Stomach smooth muscle (tissue), 2 donors: ENCODE measurements around the gene TMEFF1.

Experiments
- H3K27ac ChIP-seq: one replicate; pipeline ENCODE4 v1.7.0; 2013; ENCODE audit warnings: mild to moderate bottlenecking, low read length, inconsistent platforms
- H3K27me3 ChIP-seq, 2 donors: one replicate each; pipeline ENCODE4 v1.7.0; 2013; ENCODE audit warnings: low read length in 2 of 2; ENCODE audit not compliant: insufficient read depth in 2 of 2, control insufficient read depth in 1 of 2
- H3K36me3 ChIP-seq, 2 donors: one replicate each; pipeline ENCODE4 v1.7.0; 2013; ENCODE audit warnings: low read length in 2 of 2; ENCODE audit not compliant: control insufficient read depth in 2 of 2, insufficient read depth in 2 of 2
- H3K4me1 ChIP-seq: one replicate; pipeline ENCODE4 v1.7.0; 2013; ENCODE audit warnings: low read length; ENCODE audit not compliant: control insufficient read depth, insufficient read depth
- H3K4me3 ChIP-seq, 2 donors: one replicate each; pipeline ENCODE4 v1.7.0; 2013; ENCODE audit warnings: low read length in 2 of 2
- H3K9ac ChIP-seq, 2 donors: one replicate each; pipeline ENCODE4 v1.7.0; 2013; ENCODE audit warnings: low read length in 2 of 2, mild to moderate bottlenecking in 1 of 2
- H3K9me3 ChIP-seq, 2 donors: one replicate each; pipeline ENCODE4 v1.7.0; 2013; ENCODE audit warnings: low read length in 2 of 2; ENCODE audit not compliant: control insufficient read depth in 2 of 2
- donor health status: healthy.
- donor health status: Pancreatic carcinoma.

Gene TMEFF1

DNA sequence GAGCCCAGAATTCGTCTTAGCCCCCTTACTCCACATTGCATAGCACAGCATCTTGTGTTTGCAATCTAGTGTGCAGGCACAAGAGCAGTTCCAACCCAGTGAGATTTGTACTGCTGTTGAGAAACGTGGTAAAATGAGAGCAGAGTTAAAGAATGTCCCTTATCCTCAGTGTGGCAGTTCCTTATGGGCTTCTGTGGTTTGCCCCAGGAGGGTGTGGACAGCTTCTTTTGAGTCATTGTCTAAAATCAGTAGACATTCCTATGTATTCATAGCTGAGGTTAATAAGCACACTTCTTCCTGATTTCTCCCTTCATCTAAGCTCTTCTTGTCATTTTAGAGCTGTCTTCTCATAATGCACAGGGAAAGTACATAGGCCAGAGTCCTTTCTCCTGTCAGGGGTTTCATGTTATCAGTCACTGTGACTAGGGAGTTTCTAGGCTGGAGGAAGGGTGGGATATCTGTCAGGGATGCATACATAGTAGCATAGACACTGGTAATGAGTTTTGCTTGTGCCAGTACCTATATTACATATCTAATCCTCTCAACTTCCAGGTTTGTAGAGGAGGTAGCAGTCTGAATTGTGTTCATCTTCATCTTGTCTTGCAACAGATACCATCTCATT is 102.9 kb downstream of the TMEFF1 start:
- Histone ChIP-seq H3K9ac (no peak overlapping the region), H3K4me3 (no peak overlapping the region), H3K27me3 (no peaks in the 10 kb centered on the region), H3K27ac (no peak overlapping the region), H3K4me1 (no peaks in the 10 kb centered on the region), H3K9me3 (no peaks in the 10 kb centered on the region), H3K36me3 (no peaks in the 10 kb centered on the region)

DNA sequence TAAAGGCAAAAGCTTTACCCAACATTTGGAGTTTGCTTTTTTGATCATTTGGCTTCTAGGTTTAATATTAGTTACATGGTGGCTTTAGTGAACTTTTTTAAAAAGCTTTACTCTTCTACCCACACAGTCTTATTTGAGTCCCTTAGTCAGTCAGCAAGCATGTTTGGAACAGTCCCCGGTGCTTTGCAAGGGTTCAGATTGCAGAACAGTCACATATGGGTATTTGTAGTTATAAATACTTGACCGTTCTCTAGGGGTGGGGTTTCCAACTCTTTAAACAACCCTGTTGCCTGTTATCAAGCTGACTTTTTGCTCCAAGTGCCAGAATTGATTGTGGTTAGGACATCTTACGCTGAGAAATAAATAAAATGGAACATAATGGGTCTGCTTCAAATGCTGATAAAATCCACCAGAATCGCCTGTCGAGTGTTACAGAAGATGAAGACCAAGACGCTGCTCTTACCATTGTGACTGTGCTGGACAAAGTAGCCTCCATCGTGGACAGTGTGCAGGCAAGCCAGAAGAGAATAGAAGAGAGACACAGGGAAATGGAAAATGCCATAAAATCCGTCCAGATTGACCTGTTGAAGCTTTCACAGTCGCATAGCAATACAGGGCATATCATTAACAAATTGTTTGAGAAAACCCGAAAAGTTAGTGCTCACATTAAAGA is 105.0 kb downstream of the TMEFF1 start, which contains the start of gene CAVIN4:
CAVIN4 (plus strand) TSS at position 304 of the 673 bp plus-strand sequence; CDS start at position 369, 65 bp downstream.
- Histone ChIP-seq H3K27ac (no peak within 1 kb of the TSS), H3K9ac (no peak within 1 kb of the TSS), H3K36me3 (no peaks in the 10 kb centered on the region), H3K27me3 (no peaks in the 10 kb centered on the region), H3K9me3 (no peaks in the 10 kb centered on the region), H3K4me3 (no peak within 1 kb of the TSS), H3K4me1 (no peaks in the 10 kb centered on the region)

DNA sequence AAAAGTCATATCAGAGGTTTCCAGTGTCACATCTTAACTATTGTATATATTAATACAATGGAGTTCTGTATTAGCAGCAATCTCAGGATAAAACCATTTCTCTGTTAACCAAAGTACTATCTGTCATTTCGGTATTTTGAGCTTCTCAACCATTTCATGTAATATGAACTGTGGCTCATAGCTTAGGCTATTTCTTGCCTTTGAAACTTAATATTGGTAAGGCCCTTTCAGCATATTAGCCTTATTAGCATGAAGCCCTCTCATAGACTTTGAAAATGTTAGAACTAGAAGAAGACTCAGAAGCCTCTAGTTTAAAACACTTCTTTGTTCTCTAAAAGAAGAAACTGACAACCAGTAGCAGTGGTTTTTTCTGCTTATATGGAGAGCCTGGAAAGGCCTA is 105.7 kb downstream of the TMEFF1 start:
- Histone ChIP-seq H3K36me3 (no peaks in the 10 kb centered on the region), H3K4me3 (no peak overlapping the region), H3K9me3 (no peaks in the 10 kb centered on the region), H3K4me1 (no peaks in the 10 kb centered on the region), H3K27ac (no peak overlapping the region), H3K27me3 (no peaks in the 10 kb centered on the region), H3K9ac (no peak overlapping the region)

DNA sequence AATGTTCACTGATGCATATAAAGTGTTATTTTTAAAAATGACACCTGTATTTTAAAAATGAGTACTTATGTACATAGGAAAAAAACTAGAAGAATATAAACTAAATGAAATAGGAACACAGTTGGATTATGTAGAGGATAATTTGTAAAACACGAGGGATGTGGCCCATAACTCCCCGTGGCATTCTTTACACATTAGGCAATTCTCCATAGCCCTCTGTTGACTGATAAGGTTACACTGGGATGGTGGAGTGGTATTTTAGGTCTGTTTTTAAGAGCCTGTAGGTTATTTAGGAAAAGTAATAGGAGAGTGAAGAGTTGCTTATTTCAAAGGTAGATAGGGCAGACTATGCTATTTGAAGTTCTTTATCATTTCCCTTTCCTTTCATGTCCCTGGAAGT is 106.7 kb downstream of the TMEFF1 start:
- Histone ChIP-seq H3K27ac (no peak overlapping the region), H3K4me3 (no peak overlapping the region), H3K9ac (no peak overlapping the region), H3K9me3 (no peaks in the 10 kb centered on the region), H3K4me1 (no peaks in the 10 kb centered on the region), H3K27me3 (no peaks in the 10 kb centered on the region), H3K36me3 (no peaks in the 10 kb centered on the region)

DNA sequence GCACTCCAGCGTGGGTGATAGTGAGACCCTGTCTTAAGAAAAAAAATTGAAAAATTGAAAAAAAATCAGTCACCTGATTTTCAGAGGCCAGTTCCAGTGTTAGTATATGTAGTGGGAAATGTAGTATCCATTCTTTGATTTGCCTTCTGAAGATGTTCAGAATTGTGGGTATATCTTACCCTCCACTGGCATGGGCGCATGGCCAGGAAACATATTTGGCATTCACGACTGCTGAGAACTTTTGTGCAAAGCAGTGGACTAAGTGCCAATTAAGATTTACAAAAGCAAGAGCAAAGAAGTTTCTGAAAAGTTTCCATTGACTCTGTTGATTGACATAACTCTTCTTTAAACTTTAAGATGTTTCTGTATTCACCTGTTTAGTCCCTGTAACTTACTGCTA is 107.3 kb downstream of the TMEFF1 start:
- no peak overlapping the region for H3K4me3 ChIP-seq
- H3K27ac ChIP-seq: no peak overlapping the region
- no peaks in the 10 kb centered on the region for H3K9me3 ChIP-seq
- H3K36me3 ChIP-seq: no peaks in the 10 kb centered on the region
- no peaks in the 10 kb centered on the region for H3K4me1 ChIP-seq
- H3K9ac ChIP-seq: no peak overlapping the region
- H3K27me3 ChIP-seq: no peaks in the 10 kb centered on the region

DNA sequence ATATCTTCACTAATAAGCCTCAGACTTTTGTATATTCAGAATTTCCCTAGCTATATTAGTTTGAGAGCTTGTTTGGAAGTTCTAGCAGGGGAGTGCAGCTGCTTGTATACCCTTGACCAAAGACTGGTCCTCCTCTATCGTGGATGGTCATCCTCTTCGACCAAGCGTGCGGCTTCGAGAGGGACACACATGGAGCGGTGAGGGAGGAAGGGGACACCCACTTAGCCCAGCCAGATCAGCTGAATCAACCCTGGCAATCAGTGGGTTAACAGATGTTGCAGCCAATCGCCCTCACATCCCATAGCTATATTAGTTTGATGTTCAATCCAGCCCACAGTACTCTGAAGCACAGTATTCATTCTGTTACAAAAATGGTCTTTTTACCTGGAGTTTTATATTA is 108.1 kb downstream of the TMEFF1 start:
- no peak overlapping the region for H3K9ac ChIP-seq
- no peak overlapping the region for H3K4me3 ChIP-seq
- no peaks in the 10 kb centered on the region for H3K36me3 ChIP-seq
- H3K27ac ChIP-seq: no peak overlapping the region
- no peaks in the 10 kb centered on the region for H3K9me3 ChIP-seq
- H3K27me3 ChIP-seq: no peaks in the 10 kb centered on the region
- no peaks in the 10 kb centered on the region for H3K4me1 ChIP-seq

DNA sequence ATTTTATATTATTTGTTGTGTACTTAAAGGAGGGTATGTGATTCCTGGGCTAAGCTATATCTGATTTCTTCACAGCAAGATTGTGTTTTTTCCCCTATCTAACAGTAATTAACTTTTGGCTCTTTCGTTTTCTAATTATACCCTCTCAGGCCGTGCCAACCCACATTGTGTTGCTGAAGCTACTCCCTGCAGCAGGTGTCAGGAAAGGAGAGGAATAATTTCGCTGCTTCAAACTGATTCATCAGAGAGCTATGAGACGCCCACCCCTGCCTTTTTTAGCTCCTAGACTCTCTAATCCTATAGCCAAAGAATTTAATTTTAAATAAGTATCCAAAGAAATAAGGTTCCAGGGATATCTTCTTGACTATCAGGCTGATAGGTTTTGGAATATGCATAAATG is 108.7 kb downstream of the TMEFF1 start:
- H3K27ac ChIP-seq: no peak overlapping the region
- H3K9me3 ChIP-seq: no peaks in the 10 kb centered on the region
- no peaks in the 10 kb centered on the region for H3K27me3 ChIP-seq
- H3K4me3 ChIP-seq: no peak overlapping the region
- H3K4me1 ChIP-seq: no peaks in the 10 kb centered on the region
- H3K36me3 ChIP-seq: no peaks in the 10 kb centered on the region
- H3K9ac ChIP-seq: no peak overlapping the region

DNA sequence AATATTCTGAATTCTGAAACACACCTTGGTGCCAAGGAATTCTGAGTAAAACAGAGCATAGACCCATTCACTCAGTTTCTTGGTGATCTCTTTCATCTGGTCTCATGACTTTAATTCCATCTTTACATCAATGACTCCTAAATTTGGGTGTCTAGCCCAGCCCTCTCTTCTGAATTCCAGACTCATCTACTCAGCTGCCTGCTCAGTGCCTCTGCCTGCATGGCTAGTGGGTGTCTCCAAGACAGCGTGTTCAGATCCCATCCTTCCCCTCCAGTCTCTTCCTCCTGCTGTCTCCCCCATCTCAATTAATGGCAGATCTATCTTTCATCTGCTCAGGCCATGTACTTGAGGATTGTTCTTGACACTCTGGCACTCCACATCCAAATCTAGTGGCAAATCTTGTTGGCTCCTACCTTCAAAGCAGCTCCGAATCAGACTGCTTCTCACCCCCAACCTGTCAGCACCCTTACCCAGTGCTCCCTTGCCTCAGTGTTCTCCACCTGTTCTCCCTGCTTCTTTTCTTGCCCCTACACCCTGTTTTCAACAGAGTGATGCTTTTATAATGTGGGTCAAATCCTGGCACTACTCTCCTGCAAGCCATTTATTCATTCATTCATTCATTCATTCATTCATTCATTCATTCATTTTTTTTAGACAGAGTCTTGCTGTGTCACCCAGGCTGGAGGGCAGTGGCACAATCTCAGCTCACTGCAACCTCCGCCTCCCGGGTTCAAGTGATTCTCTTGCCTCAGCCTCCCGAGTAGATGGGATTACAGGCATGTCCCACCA is 110.3 kb downstream of the TMEFF1 start:
- H3K4me3 ChIP-seq: no peak overlapping the region
- H3K27ac ChIP-seq: no peak overlapping the region
- no peaks in the 10 kb centered on the region for H3K36me3 ChIP-seq
- no peak overlapping the region for H3K9ac ChIP-seq
- no peaks in the 10 kb centered on the region for H3K27me3 ChIP-seq
- H3K9me3 ChIP-seq: no peaks in the 10 kb centered on the region
- no peaks in the 10 kb centered on the region for H3K4me1 ChIP-seq

DNA sequence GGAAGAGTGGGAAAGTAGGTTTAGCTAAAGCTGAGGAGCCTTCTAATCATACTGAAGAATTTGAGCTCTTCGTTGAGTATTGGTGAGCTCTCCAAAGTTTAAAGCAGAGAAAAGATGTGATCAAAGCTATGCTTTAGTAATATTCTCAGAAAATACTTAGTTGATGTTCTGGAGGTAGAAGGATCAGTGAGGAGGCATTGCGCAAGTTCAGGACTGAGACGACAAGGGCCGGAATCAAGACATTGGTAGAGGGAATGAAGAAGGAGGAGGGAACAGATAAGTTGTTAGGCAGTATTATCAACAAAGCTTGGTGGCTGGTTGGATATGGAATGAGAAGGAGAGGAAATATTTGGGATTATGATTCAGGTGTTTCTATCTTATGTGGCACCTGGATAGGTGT is 112.0 kb downstream of the TMEFF1 start:
- no peaks in the 10 kb centered on the region for H3K27me3 ChIP-seq
- H3K4me1 ChIP-seq: no peaks in the 10 kb centered on the region
- H3K27ac ChIP-seq: no peak overlapping the region
- no peaks in the 10 kb centered on the region for H3K9me3 ChIP-seq
- no peak overlapping the region for H3K4me3 ChIP-seq
- H3K9ac ChIP-seq: no peak overlapping the region
- H3K36me3 ChIP-seq: no peaks in the 10 kb centered on the region

DNA sequence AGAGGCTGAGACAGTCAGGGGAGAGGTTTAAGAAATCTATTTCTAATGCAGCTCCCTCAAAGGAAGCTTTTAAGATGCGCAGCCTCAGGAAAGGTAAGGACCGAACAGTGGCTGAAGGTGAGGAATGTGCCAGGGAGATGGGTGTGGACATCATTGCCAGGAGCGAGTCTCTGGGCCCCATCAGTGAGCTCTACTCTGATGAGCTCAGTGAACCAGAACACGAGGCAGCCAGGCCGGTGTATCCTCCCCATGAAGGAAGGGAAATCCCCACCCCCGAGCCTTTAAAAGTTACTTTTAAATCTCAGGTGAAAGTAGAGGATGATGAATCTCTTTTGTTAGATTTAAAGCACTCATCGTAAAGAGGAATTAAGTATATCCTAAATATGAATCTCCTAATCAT is 113.1 kb downstream of the TMEFF1 start:
- Histone ChIP-seq H3K4me3 (no peak overlapping the region), H3K9me3 (no peaks in the 10 kb centered on the region), H3K36me3 (no peaks in the 10 kb centered on the region), H3K9ac (no peak overlapping the region), H3K27ac (no peak overlapping the region), H3K27me3 (no peaks in the 10 kb centered on the region), H3K4me1 (no peaks in the 10 kb centered on the region)

DNA sequence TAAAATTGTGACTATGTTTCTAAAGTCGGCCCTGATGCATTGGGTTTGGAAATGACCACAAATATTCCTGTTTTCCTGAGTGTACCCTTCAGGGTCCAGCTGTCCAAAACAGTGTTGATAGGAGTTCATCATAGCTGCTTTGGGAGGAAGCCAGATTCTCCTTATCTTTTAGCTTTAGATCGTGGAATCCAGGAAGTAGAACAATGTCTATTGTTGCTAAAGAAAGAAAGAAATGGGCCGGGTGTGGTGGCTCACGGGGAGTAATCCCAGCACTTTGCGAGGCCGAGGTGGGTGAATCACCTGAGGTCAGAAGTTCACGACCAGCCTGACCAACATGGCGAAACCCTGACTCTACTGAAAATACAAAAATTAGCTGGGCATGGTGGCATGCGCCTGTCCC is 114.4 kb downstream of the TMEFF1 start:
- H3K36me3 ChIP-seq: no peaks in the 10 kb centered on the region
- H3K4me1 ChIP-seq: no peaks in the 10 kb centered on the region
- no peak overlapping the region for H3K27ac ChIP-seq
- H3K4me3 ChIP-seq: no peak overlapping the region
- H3K9me3 ChIP-seq: no peaks in the 10 kb centered on the region
- H3K27me3 ChIP-seq: no peaks in the 10 kb centered on the region
- H3K9ac ChIP-seq: no peak overlapping the region
